Lung (tissue), 12 donors: Measurements from ENCODE around the gene AKT2. TPM values are rescaled to one million over a fixed set of nuclear protein-coding genes. Genes with fewer than 3 reads are reported as not detected.

Experiments used
- ATAC-seq: fragments of 200-7000 bp; cut with Tn5 transposase; one replicate; pipeline ENCODE4 v1.9.1; 2020; ENCODE audit warnings: moderate number of reproducible peaks; ENCODE audit not compliant: insufficient read depth, low FRiP score
- DNase-seq, 3 donors: peaks; one replicate each; pipeline ENCODE4 v3.0.0-alpha.2; 2013 to 2017
- H3K27ac ChIP-seq, 2 donors: one replicate each; pipeline ENCODE4 v1.5.1; 2013; ENCODE audit warnings: mild to moderate bottlenecking in 2 of 2, moderate library complexity in 2 of 2, control low read depth in 1 of 2, inconsistent platforms in 1 of 2, low read depth in 1 of 2, low read length in 1 of 2
- H3K27me3 ChIP-seq, 3 donors: one replicate each; pipeline ENCODE4 v1.5.1; 2013; ENCODE audit warnings: low read length in 2 of 3; ENCODE audit not compliant: control insufficient read depth in 3 of 3, insufficient read depth in 3 of 3
- H3K36me3 ChIP-seq, 4 donors: one replicate each; pipeline ENCODE4 v1.5.1; 2013; ENCODE audit warnings: low read length in 4 of 4, mild to moderate bottlenecking in 1 of 4, moderate library complexity in 1 of 4; ENCODE audit not compliant: control insufficient read depth in 4 of 4, insufficient read depth in 4 of 4
- H3K4me1 ChIP-seq, 5 donors: one replicate each; pipeline ENCODE4 v1.5.1; 2013; ENCODE audit warnings: low read length in 5 of 5, mild to moderate bottlenecking in 2 of 5, moderate library complexity in 1 of 5; ENCODE audit not compliant: control insufficient read depth in 5 of 5, insufficient read depth in 5 of 5
- H3K4me3 ChIP-seq: one replicate; pipeline ENCODE4 v1.5.1; 2013; ENCODE audit warnings: mild to moderate bottlenecking, control low read depth, moderate library complexity
- H3K9ac ChIP-seq, 2 donors: one replicate each; pipeline ENCODE4 v1.5.1; 2013; ENCODE audit warnings: low read length in 2 of 2, control low read depth in 1 of 2; ENCODE audit not compliant: insufficient read depth in 1 of 2
- H3K9me3 ChIP-seq, 4 donors: one replicate each; pipeline ENCODE4 v1.5.1; 2013; ENCODE audit warnings: low read length in 3 of 4, mild to moderate bottlenecking in 1 of 4, moderate library complexity in 1 of 4; ENCODE audit not compliant: control insufficient read depth in 4 of 4, insufficient read depth in 3 of 4
- WGBS, 2 donors: extraction: QIAGEN DNeasy Blood & Tissue Kit; methylation state at CpG; one replicate each; pipeline ENCODE4 v1.1.7; 2013; 5-methylcytosine and 5-hydroxymethylcytosine counted together
- polyA plus RNA-seq, 2 donors: library from polyadenylated mRNA; stranded (reverse); fragments of 200-250 nt; gene quantifications; one replicate each; pipeline ENCODE4 v1.2.1, GENCODE V29; 2013
- total RNA-seq, 2 donors: library from RNA; depleted of rRNA in 1 of 2; stranded (reverse); fragments of >200 nt in 1 of 2; gene quantifications; one replicate each; pipeline ENCODE4 v1.2.1, GENCODE V29; 2014 to 2021
- TF ChIP-seq, protein P1 (sequence below): IDR thresholded peaks from 2 replicates; pipeline ENCODE4 v1.5.1; 2012; ENCODE audit warnings: mild to moderate bottlenecking; ENCODE audit errors: control extremely low read depth, extremely low read depth
- donor health status: control.
- donor health status: control.
- donor health status: Bipolar disorder and iron deficiency.
- donor health status: healthy.
- donor health status: DM: yes; HTN: yes; CAD: no.

AKT2 gene
- total and polyA plus RNA-seq, 4 donors: 62.3 to 138 (median 93.1) TPM

DNA sequence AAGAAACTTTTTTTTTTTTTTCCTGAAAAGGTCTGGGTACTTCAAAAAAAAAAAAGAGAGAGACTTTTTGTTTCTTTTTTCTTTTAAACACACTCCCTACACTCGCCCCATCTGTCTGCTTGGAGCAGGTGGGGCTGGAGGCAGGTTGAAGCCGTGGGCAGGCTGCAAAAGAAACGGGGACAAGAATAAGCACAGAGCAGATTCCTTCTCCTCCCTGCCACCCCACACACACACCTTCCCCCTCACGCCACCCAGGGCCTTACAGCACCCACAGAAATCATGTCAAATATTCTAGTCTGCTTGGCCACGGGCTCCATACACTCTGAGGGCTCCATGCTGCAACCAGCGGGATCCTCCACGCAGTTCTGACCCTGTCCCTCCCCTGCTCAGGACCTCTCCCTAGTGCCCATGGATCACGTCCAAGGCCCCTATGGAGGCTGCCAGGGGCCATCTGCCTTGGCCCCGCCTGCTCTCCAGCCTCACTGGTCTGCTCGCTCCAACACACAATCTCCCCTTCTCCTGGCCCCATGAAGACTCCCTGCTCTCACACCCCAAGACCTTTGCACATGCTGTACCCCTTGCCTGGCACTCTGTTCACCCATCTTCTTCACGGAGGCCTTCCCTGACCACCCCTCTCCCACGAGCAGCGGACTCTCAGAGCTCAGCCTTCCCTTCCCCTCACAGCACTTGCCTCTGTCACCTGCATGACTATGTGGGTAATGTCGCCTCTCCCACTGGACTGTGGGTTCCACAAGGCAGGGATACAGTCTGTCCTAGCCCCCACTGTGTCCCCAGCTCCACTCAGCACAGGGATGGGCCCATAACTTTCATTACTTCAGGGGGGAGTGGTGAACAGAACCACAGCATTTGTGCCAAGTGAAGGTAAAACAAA lies 11.4 kb downstream of the AKT2 start:
- Histone ChIP-seq H3K4me3 (no peak overlapping the region), H3K9ac (peak overlapping the region in 1 of 2 donors; percentile 39), H3K27ac (no peak overlapping the region), H3K27me3 (no peaks in the 10 kb centered on the region), H3K36me3 (peaks cover 0 to 7% (median 5%) of the 10 kb centered on the region in 4 donors), H3K4me1 (peaks cover 4 to 30% (median 11%) of the 10 kb centered on the region in 5 donors), H3K9me3 (no peaks in the 10 kb centered on the region)
- TF ChIP-seq, protein P1, sequence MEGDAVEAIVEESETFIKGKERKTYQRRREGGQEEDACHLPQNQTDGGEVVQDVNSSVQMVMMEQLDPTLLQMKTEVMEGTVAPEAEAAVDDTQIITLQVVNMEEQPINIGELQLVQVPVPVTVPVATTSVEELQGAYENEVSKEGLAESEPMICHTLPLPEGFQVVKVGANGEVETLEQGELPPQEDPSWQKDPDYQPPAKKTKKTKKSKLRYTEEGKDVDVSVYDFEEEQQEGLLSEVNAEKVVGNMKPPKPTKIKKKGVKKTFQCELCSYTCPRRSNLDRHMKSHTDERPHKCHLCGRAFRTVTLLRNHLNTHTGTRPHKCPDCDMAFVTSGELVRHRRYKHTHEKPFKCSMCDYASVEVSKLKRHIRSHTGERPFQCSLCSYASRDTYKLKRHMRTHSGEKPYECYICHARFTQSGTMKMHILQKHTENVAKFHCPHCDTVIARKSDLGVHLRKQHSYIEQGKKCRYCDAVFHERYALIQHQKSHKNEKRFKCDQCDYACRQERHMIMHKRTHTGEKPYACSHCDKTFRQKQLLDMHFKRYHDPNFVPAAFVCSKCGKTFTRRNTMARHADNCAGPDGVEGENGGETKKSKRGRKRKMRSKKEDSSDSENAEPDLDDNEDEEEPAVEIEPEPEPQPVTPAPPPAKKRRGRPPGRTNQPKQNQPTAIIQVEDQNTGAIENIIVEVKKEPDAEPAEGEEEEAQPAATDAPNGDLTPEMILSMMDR: no peak
- ATAC-seq (no peak), DNase-seq (no peak)
- WGBS, 2 donors: 77 to 80% methylated on average over 14 of the region's 14 CpGs

DNA sequence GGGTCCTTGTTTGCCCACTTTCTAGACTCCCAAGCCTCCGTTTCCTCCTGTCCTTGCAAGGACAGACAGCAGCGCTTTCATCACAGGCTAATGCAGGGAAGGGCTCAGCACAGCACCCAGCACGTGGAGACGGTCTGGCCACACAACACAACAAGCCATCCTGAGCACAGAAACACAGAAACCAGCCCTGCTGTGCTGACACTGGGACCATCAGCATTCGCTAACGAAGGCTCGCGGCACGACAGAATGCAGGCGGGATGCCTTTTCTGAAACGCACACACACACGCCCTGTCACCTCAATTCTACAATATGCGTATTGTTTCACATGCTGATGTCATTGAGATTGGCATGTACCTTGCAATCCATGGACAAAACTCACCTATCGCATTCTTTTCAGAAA lies 12.9 kb downstream of the AKT2 start:
- peaks cover 0 to 25% (median 10%) of the 10 kb centered on the region in 5 donors for H3K4me1 ChIP-seq
- no peak overlapping the region for H3K4me3 ChIP-seq
- H3K27ac ChIP-seq: no peak overlapping the region
- H3K9me3 ChIP-seq: no peaks in the 10 kb centered on the region
- no peak overlapping the region for H3K9ac ChIP-seq
- no peak for DNase-seq
- no peak for ATAC-seq
- H3K36me3 ChIP-seq: peaks cover 0 to 7% (median 5%) of the 10 kb centered on the region in 4 donors
- TF ChIP-seq, protein P1: no peak
- WGBS, 2 donors: 95% methylated on average over 14 of the region's 14 CpGs
- no peaks in the 10 kb centered on the region for H3K27me3 ChIP-seq

DNA sequence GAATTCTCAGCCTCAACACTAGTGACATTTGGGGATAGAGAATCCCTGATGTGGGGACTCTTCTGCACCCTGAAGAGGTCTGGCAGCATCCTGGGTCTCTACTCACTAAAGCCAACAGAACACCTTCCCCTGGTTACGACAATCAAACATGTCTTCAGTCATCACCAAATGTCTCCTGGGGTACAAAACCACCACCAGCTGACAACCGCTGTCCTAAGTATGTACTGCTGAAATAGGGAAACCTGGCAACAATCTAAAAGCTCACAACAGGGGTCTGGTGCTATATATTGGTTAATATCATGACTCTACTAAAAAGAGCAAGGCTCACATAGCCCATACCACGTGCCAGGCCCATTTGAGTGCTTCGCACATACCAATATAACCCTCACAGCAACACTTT lies 13.4 kb downstream of the AKT2 start:
- no peak overlapping the region for H3K9ac ChIP-seq
- no peak overlapping the region for H3K27ac ChIP-seq
- TF ChIP-seq, protein P1: no peak
- WGBS, 2 donors: 90 to 97% methylated on average over 4 of the region's 4 CpGs
- peaks cover 0 to 7% (median 5%) of the 10 kb centered on the region in 4 donors for H3K36me3 ChIP-seq
- no peak for ATAC-seq
- H3K4me3 ChIP-seq: no peak overlapping the region
- H3K27me3 ChIP-seq: no peaks in the 10 kb centered on the region
- DNase-seq: no peak
- H3K9me3 ChIP-seq: no peaks in the 10 kb centered on the region
- H3K4me1 ChIP-seq: peaks cover 0 to 25% (median 10%) of the 10 kb centered on the region in 5 donors
